Measurements from ENCODE around the gene PRRG2. TPM values are rescaled to one million over a fixed set of nuclear protein-coding genes. Genes with fewer than 3 reads are reported as not detected.

PRRG2 gene
- total and polyA plus RNA-seq, 9 of the 15 experiments (the other 6 are each of a cell fraction or from before 2014, with no cell fraction given): 0.06 to 1.1 (median 0.33) TPM

DNA sequence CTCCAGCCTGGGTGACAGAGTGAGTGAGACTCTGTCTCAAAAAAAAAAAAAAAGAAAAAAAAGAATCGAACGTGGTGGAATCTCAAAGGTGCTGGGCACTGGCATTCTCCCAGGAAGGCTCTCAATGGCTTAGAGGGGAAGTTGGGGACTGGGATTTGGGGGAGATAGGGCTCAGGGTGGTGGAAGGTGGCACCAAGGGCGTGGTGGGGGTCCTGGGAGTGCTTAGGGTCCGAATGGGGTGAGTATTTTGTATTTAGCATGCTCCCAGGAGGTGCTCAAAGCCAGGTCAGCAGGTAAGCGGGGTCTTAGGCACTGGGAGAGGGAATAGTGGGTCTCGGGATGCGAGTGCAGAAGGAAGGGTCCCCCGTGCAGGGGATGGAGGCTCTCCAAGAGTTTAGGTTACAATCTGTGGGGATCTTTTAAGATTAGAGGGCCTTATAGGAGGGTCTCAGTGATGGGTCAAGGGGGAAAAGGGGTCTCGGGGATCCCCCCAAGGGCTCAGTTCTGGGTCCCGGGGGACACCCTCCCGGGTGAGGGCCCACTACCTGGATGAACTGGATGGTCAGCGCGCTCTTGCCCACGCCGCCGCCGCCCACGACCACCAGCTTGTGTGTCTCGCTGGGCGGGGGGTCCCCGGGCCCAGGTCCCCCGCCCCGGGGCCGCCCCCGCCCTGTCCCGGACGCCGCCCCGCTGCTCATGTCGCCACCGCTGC, 58.4 kb downstream of the PRRG2 start:
- H3K27ac ChIP-seq (ENCODE audit: extremely low read depth, low read depth, low read length): peak overlapping the region; percentile 19; the same call in 1 of the 3 replicates
- peak overlapping the region; percentile 39 for H3K4me3 ChIP-seq
- BruUV-seq (replicated peaks): no TSS peak
- POLR2A ChIA-PET: interaction anchor here (0.6 to 1.5 kb wide), 12 partner anchors 8 to 151 kb away, joined by 3 to 13 read pairs (median 4); partner anchors contain the start of gene PRMT1
- H3K36me3 ChIP-seq (ENCODE audit: control insufficient read depth, insufficient read depth, low read length): peaks cover 13% of the 10 kb centered on the region; the same call in 2 of the 3 replicates
- H3K4me1 ChIP-seq (replicated peaks in 1 of 2; ENCODE audit: control insufficient read depth in 2 of 2, insufficient read depth in 2 of 2, low read length in 2 of 2): peaks cover 27 to 55% of the 10 kb centered on the region in 2 experiments
- H3K9me1 ChIP-seq (ENCODE audit: control insufficient read depth, insufficient read depth, low read length): no peaks in the 10 kb centered on the region
- CTCF ChIA-PET (ENCODE audit: low intra/inter-chr PET ratio): no interaction called here
- ATAC-seq (no peak), FAIRE-seq (no peak), DNase-seq (ENCODE audit: extremely low read depth in 1 of 4, low spot score in 3 of 4) (no peak)
- in situ Hi-C loops (cut with MboI): no loop called here
- H2AFZ ChIP-seq (ENCODE audit: low read depth, low read length): peak overlapping the region; percentile 2; the same call in 1 of the 2 replicates
- peak overlapping the region; percentile 52 to 85; a peak in 3 of 4 replicates for H3K9ac ChIP-seq (ENCODE audit: insufficient read depth in 1 of 2, low read depth in 2 of 2, low read length in 2 of 2)
- H4K20me1 ChIP-seq (replicated peaks; ENCODE audit: control insufficient read depth, insufficient read depth, low read length): no peaks in the 10 kb centered on the region
- intact Hi-C loops (cut with micrococcal nuclease): loop anchor here (2.0 kb wide), 1 partner anchor 49 kb away; the partner anchor contains the start of gene PRR12
- no peaks in the 10 kb centered on the region for H3K27me3 ChIP-seq (ENCODE audit: control insufficient read depth in 2 of 2, insufficient read depth in 2 of 2, low read length in 2 of 2)
- H3K79me2 ChIP-seq (ENCODE audit: control insufficient read depth, insufficient read depth, low read length): peaks cover 34% of the 10 kb centered on the region
- no peaks in the 10 kb centered on the region for H3K9me3 ChIP-seq (replicated peaks; ENCODE audit: control insufficient read depth, insufficient read depth, low read depth, low read length)
- TF ChIP-seq RB1 (IDR thresholded peaks at IDR 0.05; ENCODE audit: low read depth) (0 out of 2 replicates have a peak, but pooled peaks have one; percentile 52), ZNF12 (CRISPR knock-in tag; IDR thresholded peaks at IDR 0.05) (0 out of 2 replicates have a peak, but pooled peaks have one; percentile 20), ZNF584 (CRISPR knock-in tag; IDR thresholded peaks at IDR 0.05; ENCODE audit: low read depth) (no peak), ARID2 (IDR thresholded peaks at IDR 0.05) (no peak), EGR1 (conservative IDR thresholded peaks at IDR 0.05) (peak; percentile 75)
- TF ChIP-seq, protein P1, sequence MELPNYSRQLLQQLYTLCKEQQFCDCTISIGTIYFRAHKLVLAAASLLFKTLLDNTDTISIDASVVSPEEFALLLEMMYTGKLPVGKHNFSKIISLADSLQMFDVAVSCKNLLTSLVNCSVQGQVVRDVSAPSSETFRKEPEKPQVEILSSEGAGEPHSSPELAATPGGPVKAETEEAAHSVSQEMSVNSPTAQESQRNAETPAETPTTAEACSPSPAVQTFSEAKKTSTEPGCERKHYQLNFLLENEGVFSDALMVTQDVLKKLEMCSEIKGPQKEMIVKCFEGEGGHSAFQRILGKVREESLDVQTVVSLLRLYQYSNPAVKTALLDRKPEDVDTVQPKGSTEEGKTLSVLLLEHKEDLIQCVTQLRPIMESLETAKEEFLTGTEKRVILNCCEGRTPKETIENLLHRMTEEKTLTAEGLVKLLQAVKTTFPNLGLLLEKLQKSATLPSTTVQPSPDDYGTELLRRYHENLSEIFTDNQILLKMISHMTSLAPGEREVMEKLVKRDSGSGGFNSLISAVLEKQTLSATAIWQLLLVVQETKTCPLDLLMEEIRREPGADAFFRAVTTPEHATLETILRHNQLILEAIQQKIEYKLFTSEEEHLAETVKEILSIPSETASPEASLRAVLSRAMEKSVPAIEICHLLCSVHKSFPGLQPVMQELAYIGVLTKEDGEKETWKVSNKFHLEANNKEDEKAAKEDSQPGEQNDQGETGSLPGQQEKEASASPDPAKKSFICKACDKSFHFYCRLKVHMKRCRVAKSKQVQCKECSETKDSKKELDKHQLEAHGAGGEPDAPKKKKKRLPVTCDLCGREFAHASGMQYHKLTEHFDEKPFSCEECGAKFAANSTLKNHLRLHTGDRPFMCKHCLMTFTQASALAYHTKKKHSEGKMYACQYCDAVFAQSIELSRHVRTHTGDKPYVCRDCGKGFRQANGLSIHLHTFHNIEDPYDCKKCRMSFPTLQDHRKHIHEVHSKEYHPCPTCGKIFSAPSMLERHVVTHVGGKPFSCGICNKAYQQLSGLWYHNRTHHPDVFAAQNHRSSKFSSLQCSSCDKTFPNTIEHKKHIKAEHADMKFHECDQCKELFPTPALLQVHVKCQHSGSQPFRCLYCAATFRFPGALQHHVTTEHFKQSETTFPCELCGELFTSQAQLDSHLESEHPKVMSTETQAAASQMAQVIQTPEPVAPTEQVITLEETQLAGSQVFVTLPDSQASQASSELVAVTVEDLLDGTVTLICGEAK (IDR thresholded peaks at IDR 0.05): 0 out of 2 replicates have a peak, but pooled peaks have one; percentile 18
- TF ChIP-seq, protein P1 (CRISPR knock-in tag; IDR thresholded peaks at IDR 0.05): no peak
- TF ChIP-seq, protein P2, sequence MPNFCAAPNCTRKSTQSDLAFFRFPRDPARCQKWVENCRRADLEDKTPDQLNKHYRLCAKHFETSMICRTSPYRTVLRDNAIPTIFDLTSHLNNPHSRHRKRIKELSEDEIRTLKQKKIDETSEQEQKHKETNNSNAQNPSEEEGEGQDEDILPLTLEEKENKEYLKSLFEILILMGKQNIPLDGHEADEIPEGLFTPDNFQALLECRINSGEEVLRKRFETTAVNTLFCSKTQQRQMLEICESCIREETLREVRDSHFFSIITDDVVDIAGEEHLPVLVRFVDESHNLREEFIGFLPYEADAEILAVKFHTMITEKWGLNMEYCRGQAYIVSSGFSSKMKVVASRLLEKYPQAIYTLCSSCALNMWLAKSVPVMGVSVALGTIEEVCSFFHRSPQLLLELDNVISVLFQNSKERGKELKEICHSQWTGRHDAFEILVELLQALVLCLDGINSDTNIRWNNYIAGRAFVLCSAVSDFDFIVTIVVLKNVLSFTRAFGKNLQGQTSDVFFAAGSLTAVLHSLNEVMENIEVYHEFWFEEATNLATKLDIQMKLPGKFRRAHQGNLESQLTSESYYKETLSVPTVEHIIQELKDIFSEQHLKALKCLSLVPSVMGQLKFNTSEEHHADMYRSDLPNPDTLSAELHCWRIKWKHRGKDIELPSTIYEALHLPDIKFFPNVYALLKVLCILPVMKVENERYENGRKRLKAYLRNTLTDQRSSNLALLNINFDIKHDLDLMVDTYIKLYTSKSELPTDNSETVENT (CRISPR knock-in tag; IDR thresholded peaks at IDR 0.05): no peak
- 17% methylated on average over 10 of the region's 31 CpGs for WGBS (ENCODE audit: insufficient coverage, low coverage, missing lambda C conversion rate)
- peak overlapping the region; percentile 62 for H3K4me2 ChIP-seq (ENCODE audit: insufficient read depth, low read length)
